Heart left ventricle (tissue), 13 donors: ENCODE data around the gene ATXN1.

Experiments used
- CTCF ChIP-seq, 12 donors: fragments of 200-600 bp; sonication (generic) in 4 of 12; IDR thresholded peaks; one replicate each; pipeline versions ENCODE4 v1.5.0 to v1.8.0; 2018 to 2022; ENCODE audit warnings: antibody characterized with exemption in 12 of 12, mild to moderate bottlenecking in 5 of 12
- POLR2A ChIP-seq, 2 donors: fragments of 450-650 bp; IDR thresholded peaks; one replicate each; pipeline ENCODE4 v1.6.1; 2017; ENCODE audit warnings: antibody characterized with exemption in 2 of 2, mild to moderate bottlenecking in 2 of 2, moderate library complexity in 2 of 2
- donor health status: ischemic (EF 13 %, LVEDD 7.1; RV severe dilation, severe dysfunction).
- donor health status: DM: no; HTN: yes; CAD: no.
- donor health status: DM: no; HTN: no; CAD: no.
- donor health status: ischemic (EF 25% LVEDD 6.9; RV normal size, moderate dysfunction).
- donor health status: ischemic (EF 25% LVEDD 5.7; RV mildly dilated, moderate dysfunction).
- donor health status: ischemic (EF 35%, LVEDD 5.7; RV mildly dilated, moderate dysfunction).
- donor health status: nonischemic (EF 11% LVEDD 7.7; RV severe dilation, severe dysfunction).
- donor health status: DM: yes; HTN: yes; CAD: no.
- donor health status: PGD.
- donor health status: ischemic (EF 29% LVEDD 5.4; RV normal size, mild dysfunction).
- donor health status: nonischemic (EF 23%, LVEDD 6.1; RV moderate dilation, normal function).

DNA sequence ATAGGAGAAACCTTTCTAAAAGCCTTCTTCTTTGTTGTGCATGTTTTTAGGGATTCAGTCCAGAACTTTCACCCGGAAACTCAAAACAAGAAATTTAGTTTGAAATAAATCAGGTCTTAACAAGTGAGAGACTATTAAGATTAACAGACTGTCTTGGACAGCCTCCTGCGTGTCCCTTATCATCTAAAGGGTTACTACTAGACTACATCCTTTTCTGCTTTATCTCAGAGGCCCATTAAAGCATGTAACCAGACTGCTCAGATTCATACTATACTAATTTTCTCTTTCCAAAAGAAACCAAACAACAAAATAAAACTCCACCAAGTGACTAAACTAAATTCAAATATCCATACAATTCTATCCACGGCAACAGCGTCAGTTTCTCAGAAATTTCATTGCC is 349.1 kb downstream of the ATXN1 start:
- TF ChIP-seq CTCF (IDR thresholded peaks at IDR 0.05) = no peak
- no peak for TF ChIP-seq POLR2A (IDR thresholded peaks at IDR 0.05)
